AG09319 (cell line): ENCODE measurements around the gene CLSTN1.
"Not testable (repeated sequence)": the region's sequence is repeated elsewhere in the genome, so short reads cannot be mapped to it uniquely, and the experiment has no call there.

Source experiments
- DNase-seq: peaks from one replicate; pipeline ENCODE4 v3.0.0-alpha.2; 2010; ENCODE audit warnings: low read depth; ENCODE audit errors: extremely low read depth
- CTCF ChIP-seq: IDR thresholded peaks from 2 replicates; pipeline ENCODE4 v1.5.1; 2011; ENCODE audit warnings: low read depth, mild to moderate bottlenecking, inconsistent platforms, low read length, moderate library complexity

CLSTN1 gene

GRCh38 chr1:9751971-9752370 lies 71.8 kb downstream of the CLSTN1 start:
- DNase-seq = no peak
- TF ChIP-seq CTCF = no peak

DNA sequence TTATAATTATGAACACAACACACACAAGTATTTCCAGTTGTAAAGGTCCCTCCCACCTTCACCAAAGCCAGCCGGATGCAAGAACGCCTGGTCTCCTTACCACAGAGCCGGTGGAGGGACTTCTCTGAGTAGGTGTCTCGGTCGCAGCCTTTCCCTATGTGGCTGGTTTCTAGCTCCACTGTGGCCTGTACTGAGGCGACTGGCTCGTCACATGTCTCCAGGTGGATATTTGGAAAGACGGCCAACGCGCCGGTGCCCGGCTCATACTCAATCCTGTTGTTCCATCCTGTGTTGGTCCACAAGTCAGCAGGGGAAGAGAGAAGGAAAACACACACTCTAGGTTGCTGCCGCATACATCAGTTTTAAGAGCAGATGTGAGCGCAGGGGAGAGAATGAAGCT lies 74.4 kb downstream of the CLSTN1 start:
- no peak for TF ChIP-seq CTCF
- no peak for DNase-seq

DNA sequence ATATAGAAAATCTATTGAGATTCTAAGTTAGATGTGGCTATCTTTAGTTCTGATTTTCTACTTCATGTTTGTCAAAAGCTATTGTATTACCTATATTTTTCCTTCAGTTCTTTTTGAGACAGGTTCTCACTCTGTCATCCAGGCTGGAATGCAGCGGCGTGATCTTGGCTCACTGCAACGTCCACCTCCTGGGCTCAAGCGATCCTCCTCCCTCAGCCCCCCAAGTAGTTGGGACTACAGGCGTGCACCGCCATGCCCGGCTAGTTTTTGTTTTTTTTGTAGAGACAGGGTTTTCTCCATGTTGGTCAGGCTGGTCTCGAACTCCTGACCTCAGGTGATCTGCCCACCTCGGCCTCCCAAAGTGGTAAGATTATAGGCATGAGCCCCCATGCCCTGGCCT lies 75.4 kb downstream of the CLSTN1 start:
- not testable (repeated sequence) for DNase-seq

DNA sequence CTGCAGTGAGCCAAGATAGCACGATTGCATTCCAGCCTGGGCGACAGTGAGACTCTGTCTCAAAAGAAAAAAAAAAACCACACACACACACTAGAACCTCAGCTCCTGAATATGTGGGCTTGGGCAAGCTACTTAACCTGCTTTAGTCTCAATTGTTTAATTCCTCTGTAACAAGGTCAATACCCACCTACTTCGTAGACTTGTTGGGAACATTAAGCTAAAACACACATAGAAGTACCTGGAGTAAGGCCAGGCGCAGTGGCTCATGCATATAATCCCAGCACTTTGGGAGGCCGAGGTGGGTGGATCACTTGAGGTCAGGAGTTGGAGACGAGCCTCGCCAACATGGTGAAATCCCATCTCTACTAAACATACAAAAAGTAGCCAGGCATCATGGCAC lies 77.1 kb downstream of the CLSTN1 start:
- DNase-seq = no peak
- TF ChIP-seq CTCF = no peak

DNA sequence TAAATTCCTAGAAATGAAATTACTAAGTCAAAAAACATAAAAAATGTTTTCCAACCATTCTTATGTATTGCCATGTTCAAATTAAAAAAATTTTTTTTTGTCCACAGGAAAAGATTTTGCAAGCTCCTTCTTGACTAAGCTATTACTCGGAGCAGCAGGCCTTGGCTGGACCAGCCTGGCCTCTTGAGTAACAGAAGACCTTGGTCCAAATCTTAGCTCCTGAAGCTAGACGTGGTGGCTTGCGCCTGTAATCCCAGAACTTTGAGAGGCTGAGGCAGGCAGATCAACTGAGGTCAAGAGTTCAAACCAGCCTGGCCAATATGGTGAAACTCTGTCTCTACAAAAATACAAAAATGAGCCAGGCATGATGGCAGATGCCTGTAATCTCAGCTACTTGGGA lies 77.6 kb downstream of the CLSTN1 start:
- no peak for TF ChIP-seq CTCF
- no peak for DNase-seq

GRCh38 chr1:9744106-9744799 lies 79.5 kb downstream of the CLSTN1 start:
- TF ChIP-seq CTCF = no peak

DNA sequence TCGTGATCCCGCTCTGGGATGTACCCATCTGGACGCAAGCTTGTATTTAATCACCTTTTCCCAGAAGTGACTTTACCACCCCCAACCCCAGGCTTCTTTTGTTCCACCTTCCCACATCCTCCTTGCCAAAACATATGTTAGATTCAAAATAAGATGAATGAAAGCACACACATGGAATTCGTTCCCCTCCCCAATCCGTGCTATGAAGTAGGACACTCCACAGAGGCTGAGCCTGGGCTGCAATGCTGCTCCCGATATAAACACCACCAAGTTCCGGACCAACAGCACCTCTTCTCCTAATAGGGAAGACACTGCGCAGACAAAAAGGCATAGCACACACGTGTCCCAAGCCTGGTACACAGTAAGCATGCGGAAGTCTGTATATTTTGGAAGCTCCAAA lies 86.1 kb downstream of the CLSTN1 start:
- DNase-seq = no peak
- TF ChIP-seq CTCF = no peak

More at GRCh38 chr1:9744106-9744799, 79.5 kb downstream of the CLSTN1 start:
- DNase-seq = no peak

DNA sequence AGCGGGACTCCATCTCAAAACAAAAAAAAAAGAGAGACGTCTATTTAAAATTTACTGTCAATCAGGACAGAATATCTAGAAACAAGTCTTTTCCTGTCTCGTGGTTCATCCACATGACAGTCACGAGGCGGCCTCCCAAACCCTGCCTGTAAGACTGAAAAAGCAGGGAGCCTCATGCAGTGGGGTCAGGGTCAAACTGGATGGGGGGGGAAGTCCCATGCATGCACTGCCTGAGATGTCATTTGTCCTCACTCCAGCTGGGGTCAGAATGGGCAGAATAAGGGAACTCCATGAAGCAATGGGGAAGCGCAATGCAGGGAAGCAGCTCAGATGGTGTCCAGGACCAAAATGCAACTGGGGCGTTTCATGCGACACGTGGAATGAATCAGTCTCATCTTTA lies 86.7 kb downstream of the CLSTN1 start:
- DNase-seq = no peak
- no peak for TF ChIP-seq CTCF
